Activated CD8-positive, alpha-beta memory T cell treated with anti-CD3 and anti-CD28 coated beads, Interleukin-2, amount 50 U/mL, for 24 hours (primary cell): ENCODE measurements around the gene SDK1.
"Not testable (repeated sequence)": the region's sequence is repeated elsewhere in the genome, so short reads cannot be mapped to it uniquely, and the experiment has no call there.

Source experiments
- DNase-seq: peaks from one replicate; pipeline ENCODE4 v3.0.0-alpha.2; 2020; ENCODE audit errors: extremely low read depth

Gene SDK1

GRCh38 chr7:4245135-4245865, 944.2 kb downstream of the SDK1 start:
- no peak for DNase-seq

- no peak for DNase-seq
Measured at GRCh38 chr7:4245866-4246470, 944.9 kb downstream of the SDK1 start.

- no peak for DNase-seq
Measured at GRCh38 chr7:4246536-4246935, 945.5 kb downstream of the SDK1 start.

GRCh38 chr7:4247106-4247876, 946.2 kb downstream of the SDK1 start:
- DNase-seq, result no peak

- DNase-seq, result no peak
Measured at GRCh38 chr7:4248295-4248694, 947.2 kb downstream of the SDK1 start.

DNA sequence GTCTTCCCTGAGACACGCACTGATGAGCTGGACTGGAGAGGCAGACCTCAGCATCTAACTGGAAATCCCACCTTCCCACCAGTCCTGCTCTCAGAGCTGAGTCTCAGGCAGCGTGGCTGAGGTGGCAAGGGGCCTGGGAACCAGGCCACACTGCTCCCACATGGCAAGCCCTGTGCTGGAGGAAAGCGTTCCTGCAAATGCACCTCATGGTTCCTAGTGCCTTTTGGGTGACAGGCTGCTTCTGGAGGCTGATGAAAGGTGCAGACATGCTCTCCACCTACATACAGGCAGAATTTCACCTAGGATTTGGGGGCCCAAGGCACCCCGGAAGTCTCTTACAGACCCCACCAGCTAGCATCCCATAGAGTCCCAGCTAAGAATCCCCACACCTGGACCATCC, 948.2 kb downstream of the SDK1 start:
- no peak for DNase-seq

GRCh38 chr7:4255336-4255735, 954.3 kb downstream of the SDK1 start:
- no peak for DNase-seq

GRCh38 chr7:4256286-4256685, 955.2 kb downstream of the SDK1 start:
- no peak for DNase-seq

DNA sequence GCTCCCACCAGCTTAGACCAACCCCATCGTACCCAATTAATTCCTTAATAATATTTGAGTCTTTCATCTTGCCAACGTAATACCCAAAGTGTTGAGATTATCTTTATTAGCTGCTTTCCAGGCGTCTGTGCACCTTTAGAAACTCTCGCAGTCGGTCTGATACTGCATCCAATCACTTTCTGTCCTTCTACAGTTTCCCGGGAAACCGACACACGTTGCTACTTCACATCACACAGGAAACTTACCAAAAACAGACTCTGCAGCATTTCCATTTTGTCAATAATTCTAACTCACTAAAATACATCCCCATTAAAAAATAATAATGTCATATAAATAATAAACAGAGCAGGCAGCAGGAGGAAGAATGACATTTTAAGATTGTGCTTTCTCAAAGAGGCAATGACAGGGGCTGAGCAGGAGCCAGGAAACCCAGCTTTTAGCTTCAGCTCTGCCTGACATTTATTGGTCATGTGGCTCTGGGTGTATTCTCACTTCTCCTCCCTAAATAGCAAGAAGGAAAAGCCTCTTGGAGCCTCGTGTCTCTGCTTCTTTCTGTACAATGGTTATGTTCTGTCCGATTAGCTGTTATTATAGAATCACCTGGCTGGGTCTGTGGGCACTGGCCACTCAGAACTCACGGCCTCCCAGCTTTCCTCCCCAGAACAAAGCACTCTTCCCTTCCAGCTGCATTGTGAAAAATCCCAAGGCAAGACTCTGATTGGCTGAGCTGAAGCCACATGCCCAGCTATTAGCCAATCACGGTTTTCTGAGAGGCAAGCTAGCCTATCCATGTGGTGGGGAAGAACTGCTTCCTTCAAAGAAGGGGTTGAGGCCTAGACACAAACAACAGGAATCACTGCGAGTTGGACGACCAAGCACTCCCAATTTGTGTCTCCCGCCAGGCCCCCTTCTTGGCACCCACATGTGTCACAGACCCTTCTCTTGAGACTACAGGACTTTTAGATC, 956.4 kb downstream of the SDK1 start:
- no peak for DNase-seq

- DNase-seq, result not testable (repeated sequence)
Measured at GRCh38 chr7:4260116-4260515, 959.1 kb downstream of the SDK1 start.

DNA sequence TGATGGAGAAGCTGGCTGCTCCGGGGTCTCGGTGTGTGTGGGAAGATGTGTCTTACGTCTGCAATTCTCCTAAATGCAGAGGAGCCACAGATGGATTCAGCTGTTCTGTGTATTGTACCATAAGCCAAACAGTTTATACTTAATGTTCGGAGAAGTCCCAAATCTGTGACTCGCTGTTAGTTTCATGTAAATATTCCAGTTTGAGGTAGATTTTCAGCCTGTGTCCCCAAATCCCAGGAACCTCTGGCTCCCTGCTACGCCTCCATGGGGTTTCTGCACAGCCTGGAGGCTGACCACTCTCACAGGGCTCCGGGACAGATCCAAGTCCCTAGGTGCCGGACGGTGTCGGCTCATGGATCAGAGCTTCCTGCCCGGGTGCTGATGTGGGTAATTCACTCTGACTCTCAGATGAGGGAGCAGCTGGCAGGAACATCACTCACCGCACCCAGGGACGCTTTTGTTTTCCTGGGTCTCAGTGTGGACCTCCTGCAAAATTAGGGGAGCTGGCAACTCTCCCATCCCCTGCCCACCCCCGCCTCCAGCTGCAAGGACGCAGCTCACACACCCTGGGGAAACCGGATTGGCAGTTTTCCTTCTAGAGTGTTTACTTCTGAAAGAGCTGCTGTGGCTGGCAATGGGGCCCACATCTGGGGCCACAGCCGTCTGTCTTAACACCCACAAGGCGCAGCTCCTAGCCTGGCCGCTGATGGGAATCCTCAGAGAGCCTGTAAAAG, 960.0 kb downstream of the SDK1 start:
- no peak for DNase-seq

- DNase-seq, result no peak
Measured at GRCh38 chr7:4261601-4261960, 960.5 kb downstream of the SDK1 start.

DNA sequence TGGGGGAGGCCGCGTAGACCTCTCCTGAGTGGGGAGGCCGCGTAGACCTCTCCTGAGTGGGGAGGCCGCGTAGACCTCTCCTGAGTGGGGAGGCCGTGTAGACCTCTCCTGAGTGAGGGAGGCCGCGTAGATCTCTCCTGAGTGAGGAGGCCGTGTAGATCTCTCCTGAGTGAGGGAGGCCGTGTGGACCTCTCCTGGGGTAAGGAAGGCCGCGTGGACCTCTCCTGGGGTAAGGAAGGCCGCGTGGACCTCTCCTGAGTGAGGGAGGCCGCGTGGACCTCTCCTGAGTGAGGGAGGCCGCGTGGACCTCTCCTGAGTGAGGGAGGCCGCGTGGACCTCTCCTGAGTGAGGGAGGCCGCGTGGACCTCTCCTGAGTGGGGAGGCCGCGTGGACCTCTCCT, 963.2 kb downstream of the SDK1 start:
- DNase-seq, result not testable (repeated sequence)

- DNase-seq, result no peak
Measured at GRCh38 chr7:4265066-4265465, 964.0 kb downstream of the SDK1 start.

- DNase-seq, result no peak
Measured at GRCh38 chr7:4265676-4266075, 964.6 kb downstream of the SDK1 start.

DNA sequence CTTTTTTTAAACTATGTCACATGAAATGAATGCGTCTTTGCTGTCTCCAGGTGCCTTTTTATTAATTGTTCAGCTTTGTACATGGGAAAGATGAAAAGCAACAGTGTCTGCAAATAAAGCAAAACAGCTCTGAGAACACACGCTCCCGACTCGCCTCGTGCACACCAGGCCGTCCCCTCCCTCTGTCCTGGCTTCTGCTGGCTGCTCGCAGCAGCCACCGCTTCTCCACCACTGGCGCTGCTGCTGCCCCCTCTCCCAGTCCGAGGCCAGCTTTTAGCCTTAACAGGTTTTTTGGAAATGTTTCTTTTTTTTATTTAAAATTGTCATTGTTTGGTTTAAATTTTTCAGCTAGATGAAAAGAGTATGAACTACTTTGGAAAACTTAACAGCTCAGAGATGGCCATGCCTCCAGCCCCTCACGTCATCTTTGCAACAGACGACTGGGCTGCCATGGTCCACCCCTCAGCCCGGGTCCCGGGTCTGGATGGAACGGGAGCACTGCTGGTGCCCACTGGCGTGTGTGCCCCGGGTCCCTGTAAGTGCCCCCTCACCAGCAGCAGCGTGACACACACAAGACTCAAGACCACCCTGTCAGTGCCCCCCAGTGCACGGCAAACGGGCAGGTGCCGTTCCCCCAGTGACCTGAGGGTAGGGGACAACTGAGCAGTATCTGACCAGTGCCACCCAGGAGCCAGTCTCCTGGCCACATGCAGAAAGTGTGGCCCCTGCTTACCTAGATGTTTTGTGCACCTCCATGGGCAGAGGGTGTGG, 965.4 kb downstream of the SDK1 start:
- no peak for DNase-seq

DNA sequence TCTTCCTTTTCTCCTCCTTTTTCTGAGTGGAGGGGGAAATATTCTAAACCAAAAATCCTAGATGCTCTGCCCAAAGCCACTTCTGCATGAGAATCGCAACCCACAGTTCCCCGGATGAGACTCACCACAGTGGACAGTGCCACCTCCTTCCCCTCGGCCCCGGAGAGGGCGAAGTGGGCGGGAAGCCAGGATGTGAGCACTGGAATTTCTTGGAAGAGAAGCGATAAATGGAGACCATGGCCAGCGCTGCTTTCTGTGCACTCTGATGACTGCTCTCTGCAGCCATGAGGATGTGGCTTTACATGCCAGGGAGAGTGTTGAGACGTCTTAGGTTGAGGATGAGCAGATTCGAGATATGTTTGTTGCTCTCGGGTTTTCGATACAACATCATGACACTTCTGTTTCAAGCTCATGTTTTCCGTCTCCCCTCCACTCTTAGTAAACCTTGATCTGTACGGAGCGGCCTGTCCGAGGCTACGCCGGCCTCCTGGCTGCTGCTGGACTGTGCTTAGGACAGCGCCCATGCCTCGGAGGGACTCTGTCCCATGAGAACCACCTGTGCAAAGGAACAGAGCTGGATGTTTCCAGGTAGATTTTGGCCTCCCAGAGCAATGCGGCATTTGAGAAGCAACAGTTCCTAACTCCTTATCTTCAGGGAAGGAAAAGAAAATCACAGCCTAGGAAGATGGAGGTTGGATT, 966.4 kb downstream of the SDK1 start:
- no peak for DNase-seq

DNA sequence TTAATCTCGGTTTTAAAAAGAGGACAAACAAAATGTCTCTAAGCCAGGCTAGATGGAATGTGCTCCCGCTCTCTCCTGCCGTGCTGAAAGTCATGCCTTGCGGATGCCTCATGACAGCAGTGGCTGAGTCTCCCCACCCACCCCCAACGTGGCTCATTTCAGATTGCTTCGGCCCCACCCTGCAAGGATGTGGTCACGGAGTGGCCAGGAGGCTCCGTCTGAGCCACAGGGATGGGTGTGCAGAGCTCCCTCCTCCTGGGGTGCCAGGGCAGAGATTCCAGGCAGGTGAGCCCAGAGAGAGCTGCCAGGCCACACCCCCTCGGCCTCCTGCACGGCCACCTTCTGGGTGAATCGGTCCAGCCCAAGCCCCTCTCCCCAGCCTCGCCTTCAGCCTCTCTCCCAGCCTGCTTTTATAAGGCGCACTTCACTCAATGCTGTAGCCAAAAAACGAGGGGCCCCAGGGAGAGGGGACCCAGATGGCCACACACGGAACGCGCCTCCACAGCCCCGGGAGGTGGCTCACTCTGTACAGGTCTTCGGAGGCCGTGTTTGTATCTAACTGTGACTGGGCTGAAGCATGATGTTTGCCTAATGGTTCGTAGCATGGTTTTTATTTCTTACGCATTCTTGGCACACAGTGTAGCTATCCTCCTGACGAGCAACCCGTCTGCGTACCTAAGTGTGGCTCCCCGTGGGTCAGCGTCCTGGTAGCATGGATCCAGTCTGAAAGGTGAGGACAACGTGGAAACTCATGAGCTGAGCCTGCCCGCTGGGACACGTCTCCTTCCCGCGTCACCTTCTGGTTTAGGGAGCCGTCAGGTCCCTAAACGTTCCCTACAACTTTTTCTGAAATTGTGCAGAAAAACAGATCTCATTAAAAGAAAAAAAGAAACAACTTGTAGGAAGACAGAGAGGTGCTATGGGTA, 967.3 kb downstream of the SDK1 start:
- DNase-seq, result no peak

- no peak for DNase-seq
Measured at GRCh38 chr7:4269086-4269485, 968.0 kb downstream of the SDK1 start.
